Muscle of leg (tissue), 11 donors: ENCODE results near the gene ABCA4. TPM values are rescaled to one million over a fixed set of nuclear protein-coding genes. Genes with fewer than 3 reads are reported as not detected.

Experiments
- DNase-seq: peaks from one replicate; pipeline ENCODE4 v3.0.0; 2013
- H3K27ac ChIP-seq: one replicate; pipeline ENCODE4 v1.5.1; 2013; ENCODE audit warnings: mild to moderate bottlenecking, low read length, control low read depth
- H3K27me3 ChIP-seq: one replicate; pipeline ENCODE4 v1.6.1; 2013; ENCODE audit warnings: low read length; ENCODE audit not compliant: control insufficient read depth, insufficient read depth
- H3K36me3 ChIP-seq: one replicate; pipeline ENCODE4 v1.6.1; 2013; ENCODE audit warnings: low read length; ENCODE audit not compliant: control insufficient read depth, insufficient read depth
- H3K4me1 ChIP-seq: one replicate; pipeline ENCODE4 v1.6.1; 2013; ENCODE audit warnings: low read length; ENCODE audit not compliant: control insufficient read depth, insufficient read depth
- H3K4me3 ChIP-seq: one replicate; pipeline ENCODE4 v1.5.1; 2013; ENCODE audit warnings: low read length, control low read depth
- H3K9me3 ChIP-seq: replicated peaks from 2 replicates; pipeline ENCODE4 v1.6.1; 2013; ENCODE audit warnings: low read depth, low read length; ENCODE audit not compliant: control insufficient read depth
- WGBS: methylation state at CpG from one replicate; pipeline ENCODE4 v1.1.5; 2013; ENCODE audit warnings: missing lambda C conversion rate; ENCODE audit not compliant: insufficient coverage; 5-methylcytosine and 5-hydroxymethylcytosine counted together
- polyA plus RNA-seq, 8 donors: library from polyadenylated mRNA; unstranded; fragments of 120-200 nt; gene quantifications; one replicate each; pipeline versions ENCODE4 v1.2.1 to v1.2.3, GENCODE V29; 2013; ENCODE audit warnings: inconsistent platforms in 1 of 8, low replicate concordance in 1 of 8; ENCODE audit not compliant: insufficient read length in 8 of 8, insufficient read depth in 1 of 8
- total RNA-seq: library from RNA; stranded (reverse); fragments of 120-200 nt; gene quantifications from one replicate; pipeline ENCODE4 v1.2.4, GENCODE V29; 2013

Gene ABCA4
- total and polyA plus RNA-seq, 9 donors: 0.19 to 1.1 (median 0.49) TPM

DNA sequence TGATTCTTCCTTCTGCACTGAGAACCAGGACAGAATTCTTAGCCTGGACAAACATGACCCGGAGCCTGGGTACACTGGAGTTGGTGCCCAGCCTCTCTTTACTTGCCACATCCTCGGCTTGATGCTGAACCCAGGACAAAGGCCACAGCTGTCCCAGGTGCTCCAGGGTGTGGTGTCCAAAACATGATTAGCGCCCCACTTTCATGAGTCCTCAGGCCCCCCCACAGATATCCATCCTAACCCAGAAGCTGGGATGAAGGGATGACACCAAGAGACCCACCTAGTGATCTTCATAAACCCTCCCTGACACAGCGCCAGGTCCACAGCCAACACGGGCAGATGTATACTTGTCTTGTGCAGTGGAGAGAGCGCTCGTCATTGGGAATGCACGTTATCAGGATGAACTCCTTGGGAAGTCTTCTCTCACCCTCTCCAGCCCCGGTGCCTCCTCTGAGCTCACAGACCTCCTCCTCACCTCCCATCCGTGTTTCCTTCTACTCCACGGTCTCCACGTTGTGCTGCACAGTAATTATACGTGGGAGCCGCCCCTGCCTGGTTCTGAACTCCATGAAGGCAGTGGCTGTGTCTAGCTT lies 3.6 kb downstream of the ABCA4 start:
- 52% methylated on average over 8 of the region's 14 CpGs for WGBS
- peak overlapping the region; percentile 76 for H3K27ac ChIP-seq
- H3K4me1 ChIP-seq: peaks cover 56% of the 10 kb centered on the region
- H3K27me3 ChIP-seq: no peaks in the 10 kb centered on the region
- H3K9me3 ChIP-seq: no peaks in the 10 kb centered on the region
- no peaks in the 10 kb centered on the region for H3K36me3 ChIP-seq
- H3K4me3 ChIP-seq: no peak overlapping the region
- no peak for DNase-seq

DNA sequence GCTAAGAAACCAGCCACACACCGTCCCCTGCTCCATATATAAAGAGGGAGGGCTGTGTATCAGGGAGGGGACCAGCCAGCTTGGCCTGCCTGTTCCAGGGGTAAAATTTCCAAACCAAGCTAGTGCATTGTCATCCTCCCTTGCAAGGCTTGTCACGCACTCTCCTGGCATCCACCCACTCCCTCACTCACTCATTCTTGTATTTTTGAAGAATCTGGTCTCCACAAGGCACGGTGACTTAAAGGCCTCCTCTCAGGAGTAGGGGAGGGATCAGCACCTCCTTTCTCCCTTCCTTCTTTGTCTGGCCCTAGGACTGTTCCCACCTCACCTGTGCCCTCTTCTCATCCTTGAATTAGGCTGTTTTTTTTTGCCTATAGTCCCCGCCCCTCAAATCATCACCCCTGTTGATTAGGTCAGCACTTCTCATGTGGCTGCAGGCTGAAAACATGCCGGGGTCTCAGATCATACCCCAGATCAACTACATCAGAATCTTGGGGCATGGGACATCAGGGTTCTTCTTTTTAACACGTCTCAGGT lies 5.0 kb downstream of the ABCA4 start:
- H3K4me1 ChIP-seq: peaks cover 51% of the 10 kb centered on the region
- WGBS: 74% methylated on average over 3 of the region's 6 CpGs
- no peaks in the 10 kb centered on the region for H3K9me3 ChIP-seq
- H3K27me3 ChIP-seq: peaks cover 3% of the 10 kb centered on the region
- no peaks in the 10 kb centered on the region for H3K36me3 ChIP-seq
- H3K4me3 ChIP-seq: no peak overlapping the region
- DNase-seq: no peak
- peak overlapping the region; percentile 76 for H3K27ac ChIP-seq

DNA sequence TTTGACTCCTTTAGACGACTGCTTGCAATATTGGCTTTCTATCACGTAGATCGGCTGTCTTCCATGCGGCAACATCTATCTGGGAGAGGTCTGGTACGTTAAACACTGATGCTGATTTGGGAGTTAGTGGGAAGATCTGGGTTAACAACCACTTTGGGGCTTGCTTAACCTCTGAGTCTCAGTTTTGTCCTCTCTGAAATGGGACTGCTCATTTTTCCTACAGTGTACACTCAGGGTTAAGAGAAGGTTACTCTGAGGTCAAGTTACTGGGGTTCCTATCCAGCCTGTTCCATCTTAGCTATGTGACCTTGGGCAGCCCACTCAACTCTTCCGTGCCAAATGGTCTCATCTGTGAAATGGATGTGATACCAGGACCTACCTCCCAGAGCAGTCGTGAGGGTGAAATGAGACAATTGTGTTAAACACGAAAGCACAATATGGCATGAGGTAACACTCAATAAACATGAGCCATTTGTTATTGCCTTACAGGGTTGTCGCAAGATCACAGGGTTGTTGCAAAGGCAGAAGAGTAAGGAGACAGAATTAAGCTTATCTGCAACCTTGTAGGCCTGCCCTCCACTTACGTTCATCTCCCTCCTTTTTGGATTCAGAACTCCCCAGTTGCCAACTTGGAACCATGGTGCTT lies 5.6 kb downstream of the ABCA4 start:
- Histone ChIP-seq H3K4me1 (peaks cover 51% of the 10 kb centered on the region), H3K9me3 (no peaks in the 10 kb centered on the region), H3K27ac (no peak overlapping the region), H3K36me3 (no peaks in the 10 kb centered on the region), H3K4me3 (no peak overlapping the region), H3K27me3 (peaks cover 3% of the 10 kb centered on the region)
- 94% methylated on average over 4 of the region's 10 CpGs for WGBS
- no peak for DNase-seq

DNA sequence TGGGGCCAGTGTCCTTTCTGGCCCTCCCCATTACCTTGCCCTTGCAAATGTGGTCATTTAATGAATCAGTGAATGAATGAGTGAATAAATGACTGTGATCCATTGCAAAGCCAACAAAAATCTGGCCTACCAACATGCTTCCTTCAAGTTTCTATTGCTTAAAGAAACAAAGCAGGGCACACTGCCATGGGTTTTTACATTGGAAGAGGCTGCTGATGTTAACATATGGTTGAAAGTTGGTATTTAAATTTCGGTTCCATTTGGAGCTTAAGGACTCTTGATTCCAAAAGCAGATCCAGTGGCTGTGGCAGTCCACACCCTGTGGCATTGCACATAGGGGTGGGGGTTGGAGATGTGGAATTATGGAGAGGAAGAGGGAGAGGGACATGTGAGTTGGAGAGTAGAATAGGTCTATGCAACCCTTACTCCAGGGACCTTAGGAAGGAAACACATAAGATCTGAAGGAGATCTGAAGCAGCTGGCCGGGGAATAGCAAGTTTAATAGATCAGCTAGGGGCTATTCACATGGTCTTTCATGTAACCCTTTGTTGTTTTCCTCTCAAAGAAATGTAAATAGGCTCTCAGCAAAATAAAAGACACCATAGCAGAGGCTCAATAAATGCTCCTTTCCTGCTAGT lies 7.2 kb downstream of the ABCA4 start:
- no peaks in the 10 kb centered on the region for H3K9me3 ChIP-seq
- 38% methylated on average over 1 of the region's 2 CpGs for WGBS
- peak overlapping the region; percentile 55 for H3K27ac ChIP-seq
- no peaks in the 10 kb centered on the region for H3K36me3 ChIP-seq
- H3K4me3 ChIP-seq: no peak overlapping the region
- DNase-seq: peak; percentile 60
- peaks cover 3% of the 10 kb centered on the region for H3K27me3 ChIP-seq
- peaks cover 44% of the 10 kb centered on the region for H3K4me1 ChIP-seq

DNA sequence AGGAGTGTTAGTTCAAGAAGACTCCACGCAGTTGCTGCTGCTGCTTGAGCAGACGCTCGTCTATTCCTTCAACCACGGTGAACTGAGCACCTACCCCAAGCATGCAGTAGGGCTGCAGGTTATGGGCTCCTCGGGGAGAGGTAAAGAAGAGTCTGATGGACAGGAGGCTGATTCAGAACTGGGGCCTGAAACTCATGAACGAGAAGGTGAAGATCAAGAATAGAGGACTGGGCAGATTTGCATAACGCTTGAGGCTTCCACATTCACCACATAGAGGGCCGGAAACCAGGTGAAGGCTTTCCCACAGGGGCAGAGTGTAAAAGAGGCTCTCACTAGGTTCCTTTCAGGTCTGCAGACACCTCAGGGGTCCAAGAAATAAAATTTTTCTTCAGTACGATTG lies 9.1 kb downstream of the ABCA4 start:
- H3K36me3 ChIP-seq: no peaks in the 10 kb centered on the region
- H3K27me3 ChIP-seq: peaks cover 7% of the 10 kb centered on the region
- H3K9me3 ChIP-seq: no peaks in the 10 kb centered on the region
- H3K4me1 ChIP-seq: peaks cover 26% of the 10 kb centered on the region
- no peak for DNase-seq
- 80% methylated on average over 1 of the region's 9 CpGs for WGBS
- no peak overlapping the region for H3K4me3 ChIP-seq
- no peak overlapping the region for H3K27ac ChIP-seq

DNA sequence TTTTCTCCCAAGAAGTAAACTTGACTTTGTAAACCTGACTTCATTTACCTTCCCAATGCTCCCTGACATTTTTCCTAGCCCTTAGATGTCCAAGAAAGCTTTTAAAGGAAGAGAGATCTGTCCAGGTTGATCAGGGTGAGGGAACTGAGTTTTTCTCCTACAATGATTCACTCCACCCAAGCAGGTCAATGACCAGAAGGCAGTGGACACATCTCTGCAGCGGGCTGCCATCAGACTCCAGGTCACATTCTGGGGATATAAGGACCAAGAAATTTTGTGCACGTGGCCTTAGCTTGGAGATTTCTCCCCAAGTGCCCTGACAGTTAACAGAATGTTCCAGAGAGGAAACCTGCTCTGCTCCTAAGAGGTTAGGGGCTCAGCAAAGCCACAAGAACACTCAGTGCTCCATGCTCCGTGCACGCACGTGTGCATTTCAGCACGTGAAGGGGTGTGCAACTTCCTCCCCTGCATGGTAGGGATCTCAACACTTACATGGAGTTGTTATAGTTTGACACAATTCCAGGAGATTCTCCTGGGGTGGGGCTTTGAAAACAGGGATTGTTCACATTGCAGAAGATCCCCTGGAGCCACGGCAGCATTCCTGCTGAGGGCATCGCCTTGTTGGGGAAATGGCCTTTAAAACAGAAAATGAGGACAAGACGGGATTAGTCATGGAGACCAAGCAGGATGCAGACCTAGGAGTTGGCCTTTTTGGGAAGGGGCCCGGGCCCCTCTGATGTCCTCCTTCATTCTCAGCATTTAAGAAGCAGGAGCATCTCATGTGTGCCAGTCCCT lies 9.8 kb downstream of the ABCA4 start:
- Histone ChIP-seq H3K4me1 (peaks cover 20% of the 10 kb centered on the region), H3K36me3 (no peaks in the 10 kb centered on the region), H3K9me3 (no peaks in the 10 kb centered on the region), H3K4me3 (no peak overlapping the region), H3K27ac (no peak overlapping the region), H3K27me3 (peaks cover 11% of the 10 kb centered on the region)
- DNase-seq: no peak
- WGBS: 84% methylated on average over 7 of the region's 10 CpGs

DNA sequence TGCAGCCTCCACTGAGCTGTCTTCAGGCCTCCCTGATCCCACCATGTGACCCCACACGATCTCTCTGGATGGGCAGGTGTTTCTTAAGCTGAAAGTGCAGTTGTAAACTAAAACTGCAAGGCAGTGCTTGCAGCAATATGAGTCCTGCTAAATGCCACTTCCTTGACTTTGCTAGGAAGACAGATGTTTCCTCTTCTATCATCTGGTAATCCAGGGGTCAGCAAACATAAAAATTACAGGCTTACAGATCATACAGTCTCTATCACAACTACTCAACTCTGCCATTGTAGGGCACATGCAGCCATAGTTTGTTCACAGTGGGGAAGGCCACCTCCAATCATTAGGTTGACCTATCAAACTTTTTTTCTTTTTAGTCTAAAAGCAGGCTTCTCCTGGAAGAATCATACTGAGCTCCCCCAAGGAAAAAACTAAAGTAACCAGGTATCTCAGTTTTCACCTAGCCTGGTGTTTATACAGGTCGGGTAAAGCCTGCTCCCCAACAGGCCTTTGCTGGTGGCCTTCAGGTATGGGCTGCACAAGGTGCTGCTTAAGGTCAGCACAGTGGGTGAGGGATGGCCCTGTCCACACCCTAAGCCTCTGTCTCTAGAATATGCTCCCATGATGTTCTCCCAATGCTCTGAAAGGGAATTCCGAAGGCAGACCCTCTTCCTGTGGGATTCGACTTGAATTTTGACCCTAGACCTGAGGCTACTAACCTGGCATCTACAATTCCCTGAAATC lies 10.8 kb downstream of the ABCA4 start:
- Histone ChIP-seq H3K27ac (peak overlapping the region; percentile 65), H3K4me1 (peaks cover 16% of the 10 kb centered on the region), H3K36me3 (no peaks in the 10 kb centered on the region), H3K4me3 (no peak overlapping the region), H3K27me3 (peaks cover 11% of the 10 kb centered on the region), H3K9me3 (no peaks in the 10 kb centered on the region)
- WGBS: 60% methylated on average over 1 of the region's 4 CpGs
- DNase-seq: peak; percentile 66

DNA sequence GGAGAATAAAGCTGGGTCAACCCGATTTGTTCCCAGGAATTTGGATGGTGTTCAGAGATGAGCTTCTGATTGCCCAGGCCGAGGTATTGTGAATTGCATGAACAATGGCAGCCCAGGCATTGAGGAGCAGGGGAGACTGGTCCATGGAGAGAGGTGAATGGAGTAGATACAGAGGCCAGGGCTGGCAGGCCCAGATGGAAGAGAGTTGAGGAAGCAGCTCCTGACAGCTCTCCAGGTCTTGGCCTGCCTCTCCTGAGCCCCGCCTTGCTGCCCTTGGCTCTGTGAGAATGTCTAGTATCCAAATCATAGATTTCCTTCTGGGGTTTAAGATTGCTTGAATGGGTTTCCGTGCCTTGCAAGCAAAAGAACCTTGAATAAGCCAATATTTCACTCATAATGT lies 11.5 kb downstream of the ABCA4 start:
- H3K36me3 ChIP-seq: no peaks in the 10 kb centered on the region
- 51% methylated on average over 2 of the region's 4 CpGs for WGBS
- H3K27ac ChIP-seq: no peak overlapping the region
- H3K27me3 ChIP-seq: peaks cover 14% of the 10 kb centered on the region
- no peak for DNase-seq
- H3K4me1 ChIP-seq: peaks cover 16% of the 10 kb centered on the region
- H3K4me3 ChIP-seq: no peak overlapping the region
- no peaks in the 10 kb centered on the region for H3K9me3 ChIP-seq

DNA sequence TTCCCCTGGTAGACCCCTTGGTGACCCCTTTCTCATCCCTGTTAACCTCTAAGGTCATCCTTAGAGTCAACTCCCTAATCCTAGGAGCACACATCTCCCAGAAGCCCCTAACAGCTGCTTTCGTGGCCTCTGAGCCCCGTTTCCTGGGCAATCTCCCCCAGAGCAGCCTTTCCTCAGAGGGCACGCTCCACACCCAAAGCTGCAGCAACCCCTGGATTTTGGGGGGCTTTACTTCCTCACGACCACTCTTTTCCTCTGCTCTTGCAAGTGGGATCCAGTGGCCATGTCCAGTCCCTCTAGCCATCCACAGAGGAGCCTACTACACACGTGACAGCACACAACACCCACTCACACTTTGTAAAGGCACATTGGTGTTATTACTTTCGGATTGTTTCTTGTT lies 13.8 kb downstream of the ABCA4 start:
- H3K4me3 ChIP-seq: no peak overlapping the region
- 89% methylated on average over 4 of the region's 6 CpGs for WGBS
- H3K9me3 ChIP-seq: no peaks in the 10 kb centered on the region
- H3K27me3 ChIP-seq: peaks cover 18% of the 10 kb centered on the region
- peaks cover 9% of the 10 kb centered on the region for H3K4me1 ChIP-seq
- no peak overlapping the region for H3K27ac ChIP-seq
- DNase-seq: no peak
- H3K36me3 ChIP-seq: no peaks in the 10 kb centered on the region
